ENCODE measurements around the gene CCDC33.

Gene CCDC33

DNA sequence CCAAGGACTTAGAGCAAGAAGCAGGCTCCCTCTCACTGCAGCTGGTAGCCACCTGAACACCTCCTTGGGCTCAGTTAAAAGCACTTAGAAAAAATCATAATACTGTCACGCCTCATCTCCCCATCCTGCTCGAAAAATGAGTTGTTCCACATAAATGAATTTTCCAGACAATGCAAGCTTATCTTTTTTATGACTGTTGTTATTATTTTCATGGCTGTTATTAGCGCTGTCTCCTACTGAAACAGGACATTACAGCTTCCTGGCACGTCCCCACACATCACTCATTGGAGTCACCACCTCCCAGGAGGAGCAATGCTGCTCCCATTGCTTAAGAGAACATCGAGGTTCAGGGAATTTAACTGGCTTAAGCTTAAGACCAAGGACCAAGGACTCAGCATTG, 26.5 kb downstream of the CCDC33 start:
- no peak for DNase-seq (ENCODE audit: low read depth)

GRCh38 chr15:74263466-74263865, 27.3 kb downstream of the CCDC33 start:
- Histone ChIP-seq H3K36me3 (ENCODE audit: control insufficient read depth, insufficient read depth, low read length, severe bottlenecking) (no peaks in the 10 kb centered on the region), H3K9ac (ENCODE audit: low read length) (no peak overlapping the region), H3K27me3 (replicated peaks; ENCODE audit: control insufficient read depth, insufficient read depth, low read length) (peaks cover 81% of the 10 kb centered on the region), H3K9me3 (ENCODE audit: control insufficient read depth, low read length) (no peaks in the 10 kb centered on the region), H3K4me3 (ENCODE audit: low read length) (no peak overlapping the region), H3K4me1 (ENCODE audit: control insufficient read depth, insufficient read depth, low read length) (no peaks in the 10 kb centered on the region)
- no peak for DNase-seq (ENCODE audit: low read depth)

More for the DNA sequence above, 26.5 kb downstream of the CCDC33 start:
- Histone ChIP-seq H3K9ac (ENCODE audit: low read length) (no peak overlapping the region), H3K27me3 (replicated peaks; ENCODE audit: control insufficient read depth, insufficient read depth, low read length) (peaks cover 80% of the 10 kb centered on the region), H3K4me1 (ENCODE audit: control insufficient read depth, insufficient read depth, low read length) (no peaks in the 10 kb centered on the region), H3K36me3 (ENCODE audit: control insufficient read depth, insufficient read depth, low read length, severe bottlenecking) (no peaks in the 10 kb centered on the region), H3K4me3 (ENCODE audit: low read length) (no peak overlapping the region), H3K9me3 (ENCODE audit: control insufficient read depth, low read length) (no peaks in the 10 kb centered on the region)

DNA sequence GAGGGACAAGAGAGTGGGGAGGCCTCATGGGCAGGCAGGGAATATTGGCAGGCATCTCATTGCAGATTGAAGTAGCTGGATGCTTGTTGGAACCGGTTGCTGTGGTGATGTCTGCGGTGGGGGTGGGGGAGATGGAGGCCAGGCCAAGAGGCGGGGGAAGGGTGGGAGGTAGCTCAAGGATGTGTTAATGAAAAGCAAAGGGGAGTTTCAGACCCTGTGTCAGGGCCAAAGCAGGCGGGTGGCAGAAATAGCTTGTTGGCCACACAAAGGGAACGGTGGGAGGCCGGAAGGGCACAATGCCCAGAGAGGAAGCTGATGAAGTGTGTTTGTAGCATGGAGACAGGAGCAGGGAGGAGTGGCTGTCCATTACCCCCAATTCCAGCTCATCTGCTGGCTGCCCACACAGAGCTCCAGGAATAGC, 28.0 kb downstream of the CCDC33 start:
- Histone ChIP-seq H3K27me3 (replicated peaks; ENCODE audit: control insufficient read depth, insufficient read depth, low read length) (peaks cover 81% of the 10 kb centered on the region), H3K9ac (ENCODE audit: low read length) (no peak overlapping the region), H3K9me3 (ENCODE audit: control insufficient read depth, low read length) (no peaks in the 10 kb centered on the region), H3K4me3 (ENCODE audit: low read length) (no peak overlapping the region), H3K4me1 (ENCODE audit: control insufficient read depth, insufficient read depth, low read length) (no peaks in the 10 kb centered on the region), H3K36me3 (ENCODE audit: control insufficient read depth, insufficient read depth, low read length, severe bottlenecking) (no peaks in the 10 kb centered on the region)
- no peak for DNase-seq (ENCODE audit: low read depth)

- Histone ChIP-seq H3K4me3 (ENCODE audit: low read length) (no peak overlapping the region), H3K36me3 (ENCODE audit: control insufficient read depth, insufficient read depth, low read length, severe bottlenecking) (no peaks in the 10 kb centered on the region), H3K4me1 (ENCODE audit: control insufficient read depth, insufficient read depth, low read length) (no peaks in the 10 kb centered on the region), H3K9me3 (ENCODE audit: control insufficient read depth, low read length) (no peaks in the 10 kb centered on the region), H3K9ac (ENCODE audit: low read length) (no peak overlapping the region), H3K27me3 (replicated peaks; ENCODE audit: control insufficient read depth, insufficient read depth, low read length) (peaks cover 84% of the 10 kb centered on the region)
- DNase-seq (ENCODE audit: low read depth) = peak; percentile 42
Observed at GRCh38 chr15:74265046-74265639, 29.0 kb downstream of the CCDC33 start.

DNA sequence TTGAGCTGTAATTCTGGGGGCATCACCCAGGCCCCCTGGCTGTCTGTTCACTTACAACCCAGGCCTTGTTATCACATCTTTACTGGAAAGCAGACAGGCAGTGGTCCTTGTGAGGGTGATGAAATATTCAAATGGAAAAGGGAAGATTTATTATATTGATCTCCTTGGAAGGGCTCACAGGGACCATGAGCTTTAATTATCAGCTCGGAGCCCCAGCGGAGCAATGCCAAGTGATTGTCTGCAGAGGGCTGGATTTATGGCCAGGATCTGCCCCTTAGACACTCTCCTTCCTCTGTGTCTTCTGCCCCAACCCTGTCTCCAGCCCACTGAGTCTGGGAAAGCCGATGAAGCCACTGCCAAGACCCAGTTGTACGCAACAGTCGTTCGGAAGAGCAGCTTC, 31.9 kb downstream of the CCDC33 start:
- Histone ChIP-seq H3K36me3 (ENCODE audit: control insufficient read depth, insufficient read depth, low read length, severe bottlenecking) (no peaks in the 10 kb centered on the region), H3K9ac (ENCODE audit: low read length) (no peak overlapping the region), H3K9me3 (ENCODE audit: control insufficient read depth, low read length) (no peaks in the 10 kb centered on the region), H3K4me1 (ENCODE audit: control insufficient read depth, insufficient read depth, low read length) (no peaks in the 10 kb centered on the region), H3K4me3 (ENCODE audit: low read length) (no peak overlapping the region), H3K27me3 (replicated peaks; ENCODE audit: control insufficient read depth, insufficient read depth, low read length) (peaks cover 80% of the 10 kb centered on the region)
- DNase-seq (ENCODE audit: low read depth) = no peak

DNA sequence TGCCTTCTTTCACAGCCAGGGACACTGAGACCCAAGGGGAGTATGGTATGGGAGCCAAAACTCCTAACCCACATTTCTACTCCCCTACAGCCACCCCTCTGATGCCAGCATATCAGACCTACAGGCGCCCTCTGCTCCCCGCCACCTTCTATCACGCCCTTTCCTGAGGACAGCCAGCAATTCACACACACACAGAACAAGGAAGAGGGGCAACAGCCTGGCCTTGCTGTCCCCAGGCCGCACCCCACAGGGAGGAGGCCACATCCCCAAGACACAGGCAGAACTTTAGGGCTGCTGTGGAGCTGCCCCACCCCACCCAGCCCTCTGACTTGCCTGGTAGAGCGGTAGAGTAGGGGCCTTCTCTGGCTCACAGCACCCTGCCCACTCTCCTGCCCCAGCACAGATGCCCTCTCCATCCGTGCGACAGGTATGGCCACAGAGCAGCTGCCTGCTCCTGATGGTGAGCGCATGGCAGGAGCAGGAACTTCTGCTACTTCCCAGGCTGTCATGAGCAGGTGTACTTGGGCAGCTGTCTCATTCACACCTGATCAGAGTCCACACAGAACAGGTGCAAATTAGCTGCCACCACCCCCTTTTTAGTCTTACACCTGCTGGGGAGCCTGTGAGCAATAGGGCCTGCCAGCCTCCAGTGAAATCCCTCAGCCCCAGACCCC, 33.4 kb downstream of the CCDC33 start:
- H3K9me3 ChIP-seq (ENCODE audit: control insufficient read depth, low read length) = no peaks in the 10 kb centered on the region
- no peak overlapping the region for H3K9ac ChIP-seq (ENCODE audit: low read length)
- H3K4me3 ChIP-seq (ENCODE audit: low read length) = no peak overlapping the region
- peaks cover 69% of the 10 kb centered on the region for H3K27me3 ChIP-seq (replicated peaks; ENCODE audit: control insufficient read depth, insufficient read depth, low read length)
- no peak for DNase-seq (ENCODE audit: low read depth)
- no peaks in the 10 kb centered on the region for H3K36me3 ChIP-seq (ENCODE audit: control insufficient read depth, insufficient read depth, low read length, severe bottlenecking)
- no peaks in the 10 kb centered on the region for H3K4me1 ChIP-seq (ENCODE audit: control insufficient read depth, insufficient read depth, low read length)

DNA sequence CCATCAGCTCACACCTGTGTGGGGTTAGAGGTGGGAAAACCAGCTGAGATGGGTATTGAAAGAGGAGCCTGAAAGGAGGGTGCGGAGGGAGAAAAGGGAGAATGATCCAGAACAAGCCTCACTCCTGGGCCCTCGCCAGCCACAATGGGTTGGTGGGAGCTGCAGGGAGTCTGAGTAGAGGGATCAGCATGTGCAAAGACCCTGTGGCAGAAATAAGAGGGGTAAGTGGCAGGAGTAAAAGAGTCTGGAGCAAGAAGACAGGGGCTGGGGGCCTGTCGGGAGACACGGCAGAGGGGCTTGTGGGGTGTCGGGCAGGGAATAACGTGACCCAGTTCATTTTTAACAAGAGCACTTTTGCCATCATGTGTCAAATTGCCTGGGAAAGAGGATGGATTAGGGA, 34.0 kb downstream of the CCDC33 start:
- no peak for DNase-seq (ENCODE audit: low read depth)
- Histone ChIP-seq H3K9me3 (ENCODE audit: control insufficient read depth, low read length) (no peaks in the 10 kb centered on the region), H3K4me1 (ENCODE audit: control insufficient read depth, insufficient read depth, low read length) (no peaks in the 10 kb centered on the region), H3K36me3 (ENCODE audit: control insufficient read depth, insufficient read depth, low read length, severe bottlenecking) (no peaks in the 10 kb centered on the region), H3K27me3 (replicated peaks; ENCODE audit: control insufficient read depth, insufficient read depth, low read length) (peaks cover 70% of the 10 kb centered on the region), H3K9ac (ENCODE audit: low read length) (no peak overlapping the region), H3K4me3 (ENCODE audit: low read length) (no peak overlapping the region)

DNA sequence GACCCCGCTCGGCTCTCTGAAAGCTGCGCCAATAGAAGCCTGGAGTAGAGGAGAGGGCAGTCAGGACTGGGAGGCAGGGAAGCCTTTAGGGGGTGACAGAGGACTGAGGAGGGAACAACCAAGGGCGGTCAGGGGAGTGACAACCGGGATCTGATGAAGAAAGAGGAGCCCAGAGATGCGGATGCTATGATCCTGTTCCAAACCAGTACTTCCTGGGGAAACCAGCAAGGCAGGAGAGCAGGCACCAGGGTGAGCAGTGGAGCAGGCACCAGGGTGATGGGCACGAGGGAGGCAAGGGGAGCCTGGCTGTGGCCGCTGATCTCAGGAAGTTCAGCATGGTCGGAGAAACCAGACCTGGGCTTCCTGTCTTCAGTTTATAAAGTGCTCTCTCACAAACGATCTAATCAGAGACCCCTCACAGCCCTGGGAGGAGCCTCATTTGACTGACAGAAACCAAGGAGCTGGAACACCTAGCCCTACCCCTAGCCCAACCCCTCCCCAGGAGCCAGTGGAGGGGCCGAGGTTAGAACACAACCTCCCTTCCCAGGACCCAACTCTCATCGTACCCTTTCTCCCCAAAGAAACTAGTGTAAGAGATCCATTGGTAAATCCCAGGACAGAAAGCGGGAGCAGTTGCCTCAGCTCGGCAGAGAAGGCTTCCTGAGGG, 34.9 kb downstream of the CCDC33 start:
- Histone ChIP-seq H3K4me3 (ENCODE audit: low read length) (no peak overlapping the region), H3K4me1 (ENCODE audit: control insufficient read depth, insufficient read depth, low read length) (no peaks in the 10 kb centered on the region), H3K9ac (ENCODE audit: low read length) (no peak overlapping the region), H3K9me3 (ENCODE audit: control insufficient read depth, low read length) (no peaks in the 10 kb centered on the region), H3K36me3 (ENCODE audit: control insufficient read depth, insufficient read depth, low read length, severe bottlenecking) (no peaks in the 10 kb centered on the region), H3K27me3 (replicated peaks; ENCODE audit: control insufficient read depth, insufficient read depth, low read length) (peaks cover 77% of the 10 kb centered on the region)
- DNase-seq (ENCODE audit: low read depth) = no peak

- Histone ChIP-seq H3K36me3 (ENCODE audit: control insufficient read depth, insufficient read depth, low read length, severe bottlenecking) (no peaks in the 10 kb centered on the region), H3K27me3 (replicated peaks; ENCODE audit: control insufficient read depth, insufficient read depth, low read length) (peaks cover 76% of the 10 kb centered on the region), H3K4me3 (ENCODE audit: low read length) (no peak overlapping the region), H3K9ac (ENCODE audit: low read length) (no peak overlapping the region), H3K4me1 (ENCODE audit: control insufficient read depth, insufficient read depth, low read length) (no peaks in the 10 kb centered on the region), H3K9me3 (ENCODE audit: control insufficient read depth, low read length) (no peaks in the 10 kb centered on the region)
- DNase-seq (ENCODE audit: low read depth) = no peak
Observed at GRCh38 chr15:74272812-74273211, 36.7 kb downstream of the CCDC33 start.

DNA sequence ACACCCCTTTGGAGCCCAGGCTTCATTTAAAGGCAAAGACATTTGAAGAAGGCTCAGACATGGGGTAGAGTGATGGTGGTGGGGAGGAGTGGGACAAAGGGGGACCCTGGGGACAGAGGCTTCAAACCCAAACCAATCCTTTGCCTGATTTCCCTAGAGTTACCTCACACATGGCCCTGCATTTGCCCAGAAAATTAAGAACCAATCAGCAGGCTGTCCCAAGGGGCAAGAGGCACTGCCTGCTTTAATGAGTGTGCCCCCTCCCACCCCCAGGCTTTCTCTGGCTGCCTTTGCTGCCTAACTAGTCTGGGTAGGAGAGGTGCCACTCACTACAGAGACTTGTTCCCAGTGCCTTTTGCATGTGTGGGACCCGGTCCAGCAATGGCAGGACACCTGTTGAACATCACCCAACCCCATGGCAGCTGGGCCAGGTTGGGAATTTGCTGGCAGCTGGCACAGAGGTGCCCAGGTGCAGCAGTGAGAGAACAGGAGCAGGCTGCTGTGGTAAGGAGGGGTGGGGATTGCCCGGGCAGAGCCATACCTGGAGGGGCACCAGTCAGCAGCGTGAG, 38.4 kb downstream of the CCDC33 start:
- Histone ChIP-seq H3K4me3 (ENCODE audit: low read length) (no peak overlapping the region), H3K9ac (ENCODE audit: low read length) (no peak overlapping the region), H3K27me3 (replicated peaks; ENCODE audit: control insufficient read depth, insufficient read depth, low read length) (peaks cover 74% of the 10 kb centered on the region), H3K4me1 (ENCODE audit: control insufficient read depth, insufficient read depth, low read length) (no peaks in the 10 kb centered on the region), H3K36me3 (ENCODE audit: control insufficient read depth, insufficient read depth, low read length, severe bottlenecking) (no peaks in the 10 kb centered on the region), H3K9me3 (ENCODE audit: control insufficient read depth, low read length) (no peaks in the 10 kb centered on the region)
- no peak for DNase-seq (ENCODE audit: low read depth)

GRCh38 chr15:74275957-74276356, 39.8 kb downstream of the CCDC33 start:
- Histone ChIP-seq H3K4me1 (ENCODE audit: control insufficient read depth, insufficient read depth, low read length) (no peaks in the 10 kb centered on the region), H3K9me3 (ENCODE audit: control insufficient read depth, low read length) (no peaks in the 10 kb centered on the region), H3K4me3 (ENCODE audit: low read length) (no peak overlapping the region), H3K27me3 (replicated peaks; ENCODE audit: control insufficient read depth, insufficient read depth, low read length) (peaks cover 74% of the 10 kb centered on the region), H3K36me3 (ENCODE audit: control insufficient read depth, insufficient read depth, low read length, severe bottlenecking) (no peaks in the 10 kb centered on the region), H3K9ac (ENCODE audit: low read length) (no peak overlapping the region)
- DNase-seq (ENCODE audit: low read depth) = no peak

All from adipocyte (in vitro differentiated cells).